Fibroblast of peridontal ligament (primary cell): Measurements from ENCODE around the gene FAM13C.

ENCODE experiments used
- DNase-seq: peaks from one replicate; pipeline ENCODE4 v3.0.0-alpha.2; 2010; ENCODE audit errors: extremely low read depth

FAM13C gene

GRCh38 chr10:59361663-59362143 is 646 bp downstream of the FAM13C start:
- no peak for DNase-seq

- DNase-seq: no peak
Measured at GRCh38 chr10:59360605-59361405, 1.5 kb downstream of the FAM13C start.

GRCh38 chr10:59358576-59358975 is 3.8 kb downstream of the FAM13C start:
- no peak for DNase-seq

GRCh38 chr10:59354434-59354833 is 7.9 kb downstream of the FAM13C start:
- no peak for DNase-seq

GRCh38 chr10:59350558-59350957 is 11.8 kb downstream of the FAM13C start:
- no peak for DNase-seq

- peak; percentile 61 for DNase-seq
Measured at GRCh38 chr10:59346321-59346720, 16.0 kb downstream of the FAM13C start.

- no peak for DNase-seq
Measured at GRCh38 chr10:59342723-59343122, 19.6 kb downstream of the FAM13C start.

GRCh38 chr10:59342000-59342399 is 20.3 kb downstream of the FAM13C start:
- no peak for DNase-seq

- DNase-seq: no peak
Measured at GRCh38 chr10:59340285-59340684, 22.1 kb downstream of the FAM13C start.

- no peak for DNase-seq
Measured at GRCh38 chr10:59339351-59339750, 23.0 kb downstream of the FAM13C start.

- peak; percentile 77 for DNase-seq
Measured at GRCh38 chr10:59337201-59337652, 25.1 kb downstream of the FAM13C start.

- DNase-seq: peak; percentile 64
Measured at GRCh38 chr10:59336632-59337031, 25.7 kb downstream of the FAM13C start.

- DNase-seq: no peak
Measured at GRCh38 chr10:59335497-59335896, 26.9 kb downstream of the FAM13C start.

- DNase-seq: peak; percentile 22
Measured at GRCh38 chr10:59333701-59334100, 28.6 kb downstream of the FAM13C start.

GRCh38 chr10:59332581-59332980 is 29.8 kb downstream of the FAM13C start:
- no peak for DNase-seq

GRCh38 chr10:59331661-59332060 is 30.7 kb downstream of the FAM13C start:
- no peak for DNase-seq

GRCh38 chr10:59325116-59325515 is 37.2 kb downstream of the FAM13C start:
- DNase-seq: no peak

- DNase-seq: peak; percentile 12
Measured at GRCh38 chr10:59324597-59324996, 37.8 kb downstream of the FAM13C start.

- no peak for DNase-seq
Measured at GRCh38 chr10:59323831-59324401, 38.4 kb downstream of the FAM13C start.

GRCh38 chr10:59323036-59323459 is 39.3 kb downstream of the FAM13C start:
- DNase-seq: peak; percentile 71

- no peak for DNase-seq
Measured at GRCh38 chr10:59322131-59322530, 40.2 kb downstream of the FAM13C start.

- DNase-seq: no peak
Measured at GRCh38 chr10:59320355-59320754, 42.0 kb downstream of the FAM13C start.

- DNase-seq: no peak
Measured at GRCh38 chr10:59319854-59320253, 42.5 kb downstream of the FAM13C start.
